CD4-positive, alpha-beta T cell (primary cell): Measurements from ENCODE around the gene ITSN1. TPM values are rescaled to one million over a fixed set of nuclear protein-coding genes. Genes with fewer than 3 reads are reported as not detected.

Experiments used
- ATAC-seq: fragments of 200-7000 bp; cut with Tn5 transposase; one replicate; pipeline ENCODE4 v1.10.0; 2022; ENCODE audit warnings: mild to moderate bottlenecking; ENCODE audit not compliant: poor library complexity
- CTCF ChIA-PET: fragments of 350-600 bp; sonication (Branson Sonifier 250); formaldehyde crosslinking; loops from one replicate; lab custom pipeline; 2021; ENCODE audit warnings: antibody characterized with exemption, inconsistent platforms; lab: Charles Lee
- POLR2A ChIA-PET: fragments of 350-600 bp; sonication (Branson Sonifier 250); formaldehyde crosslinking; loops from one replicate; lab custom pipeline; 2021; ENCODE audit warnings: antibody characterized with exemption, inconsistent platforms; lab: Charles Lee
- DNase-seq, 14 experiments: peaks; one replicate each; pipeline ENCODE4 v3.0.0-alpha.2; 2013 to 2020; ENCODE audit warnings: mixed read lengths in 2 of 14
- H3K27ac ChIP-seq, 2 donors: one replicate each; pipeline versions ENCODE4 v1.5.1 to v1.7.0; 2013; ENCODE audit warnings: low read length in 2 of 2, low read depth in 1 of 2, mild to moderate bottlenecking in 1 of 2
- H3K27me3 ChIP-seq, 2 experiments: 1 replicate in 1 of 2; 2 replicates in 1 of 2; pipeline versions ENCODE4 v1.6.1 to v1.7.0; 2013; ENCODE audit warnings: low read length in 2 of 2, control low read depth in 1 of 2, mild to moderate bottlenecking in 1 of 2, moderate library complexity in 1 of 2; ENCODE audit not compliant: insufficient read depth in 2 of 2, control insufficient read depth in 1 of 2
- H3K36me3 ChIP-seq: one replicate; pipeline ENCODE4 v1.6.1; 2013; ENCODE audit warnings: low read length, control low read depth; ENCODE audit not compliant: insufficient read depth
- H3K4me1 ChIP-seq: one replicate; pipeline ENCODE4 v1.6.1; 2013; ENCODE audit warnings: low read length, control low read depth; ENCODE audit not compliant: insufficient read depth
- H3K4me3 ChIP-seq: one replicate; pipeline ENCODE4 v1.5.1; 2013; ENCODE audit warnings: mild to moderate bottlenecking, low read length, moderate library complexity
- H3K9me3 ChIP-seq, 2 experiments: 1 replicate in 1 of 2; 2 replicates in 1 of 2; pipeline versions ENCODE4 v1.6.1 to v1.7.0; 2013; ENCODE audit warnings: low read length in 2 of 2, mild to moderate bottlenecking in 2 of 2, control low read depth in 1 of 2, moderate library complexity in 1 of 2; ENCODE audit not compliant: control insufficient read depth in 1 of 2, insufficient read depth in 1 of 2
- H3K27ac Mint-ChIP-seq: one replicate; pipeline ENCODE4 v1.8.0; 2020; ENCODE audit warnings: mixed read lengths
- H3K27me3 Mint-ChIP-seq: one replicate; pipeline ENCODE4 v1.8.0; 2021; ENCODE audit warnings: mixed read lengths
- H3K36me3 Mint-ChIP-seq: one replicate; pipeline ENCODE4 v1.8.0; 2021; ENCODE audit warnings: low read depth, mixed read lengths
- H3K4me1 Mint-ChIP-seq: one replicate; pipeline ENCODE4 v1.8.0; 2021; ENCODE audit warnings: low read depth, mixed read lengths
- H3K4me3 Mint-ChIP-seq: one replicate; pipeline ENCODE4 v1.8.0; 2020; ENCODE audit warnings: mild to moderate bottlenecking, mixed read lengths
- H3K9me3 Mint-ChIP-seq: one replicate; pipeline ENCODE4 v1.8.0; 2020; ENCODE audit warnings: mixed read lengths
- intact Hi-C, 2 experiments: fragments of 100-400 bp; cut with DNase I in 1 of 2; cut with micrococcal nuclease in 1 of 2; formaldehyde crosslinking; loops; one replicate each; pipeline versions ENCODE4 v1.15.1 to v1.9.0; 2023 to 2025; cut with DNase I, micrococcal nuclease
- total RNA-seq, 174 experiments: library from RNA in 2 of 174; stranded (reverse) in 2 of 174; gene quantifications; one replicate each; pipeline ENCODE4 v1.2.3 and lab custom pipeline; 2021 to 2026
- TF ChIP-seq, protein P1 (sequence below): fragments of 200-600 bp; IDR thresholded peaks from one replicate; pipeline ENCODE4 v1.8.0; 2022; ENCODE audit warnings: antibody characterized with exemption, mild to moderate bottlenecking

The ITSN1 gene
- total RNA-seq, 2 experiments from 2014 or later: 2.1 to 3.0 TPM

DNA sequence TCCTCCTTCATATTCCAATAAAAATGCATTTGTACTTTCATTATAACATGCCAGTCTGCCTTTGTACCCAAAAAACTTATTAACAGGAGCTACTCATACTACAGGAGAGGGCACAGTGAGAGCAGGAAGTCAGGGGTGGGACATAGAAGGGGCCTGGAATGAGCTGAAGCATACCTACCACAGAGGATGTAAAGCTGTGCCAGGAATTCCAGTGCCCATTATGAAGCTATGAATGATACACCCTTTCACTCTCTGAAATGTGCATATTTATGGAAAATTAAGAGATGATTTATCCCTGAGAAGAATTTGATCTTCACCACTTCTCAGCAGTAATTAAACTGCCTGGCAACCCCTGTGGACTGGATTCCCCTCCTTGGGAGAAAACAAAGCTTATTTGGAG is 207.5 kb downstream of the ITSN1 start:
- ChIA-PET POLR2A (no interaction called here), CTCF (interaction anchor here (0.6 kb wide), 1 partner anchor 18 kb away, joined by 3 read pairs; no protein-coding TSS in a partner anchor)
- H3K4me1 Mint-ChIP-seq: no peaks in the 10 kb centered on the region
- H3K4me3 Mint-ChIP-seq: no peak overlapping the region
- no peaks in the 10 kb centered on the region for H3K36me3 Mint-ChIP-seq
- no peak overlapping the region for H3K27ac ChIP-seq
- H3K27ac Mint-ChIP-seq: no peak overlapping the region
- no peaks in the 10 kb centered on the region for H3K27me3 Mint-ChIP-seq
- H3K27me3 ChIP-seq: no peaks in the 10 kb centered on the region
- H3K9me3 ChIP-seq: peaks cover 0 to 22% of the 10 kb centered on the region in 2 experiments
- H3K4me1 ChIP-seq: no peaks in the 10 kb centered on the region
- H3K9me3 Mint-ChIP-seq: peaks cover 6% of the 10 kb centered on the region
- no peaks in the 10 kb centered on the region for H3K36me3 ChIP-seq
- no peak for ATAC-seq
- H3K4me3 ChIP-seq: no peak overlapping the region
- intact Hi-C loops: no loop called here
- no peak for DNase-seq
- TF ChIP-seq, protein P1, sequence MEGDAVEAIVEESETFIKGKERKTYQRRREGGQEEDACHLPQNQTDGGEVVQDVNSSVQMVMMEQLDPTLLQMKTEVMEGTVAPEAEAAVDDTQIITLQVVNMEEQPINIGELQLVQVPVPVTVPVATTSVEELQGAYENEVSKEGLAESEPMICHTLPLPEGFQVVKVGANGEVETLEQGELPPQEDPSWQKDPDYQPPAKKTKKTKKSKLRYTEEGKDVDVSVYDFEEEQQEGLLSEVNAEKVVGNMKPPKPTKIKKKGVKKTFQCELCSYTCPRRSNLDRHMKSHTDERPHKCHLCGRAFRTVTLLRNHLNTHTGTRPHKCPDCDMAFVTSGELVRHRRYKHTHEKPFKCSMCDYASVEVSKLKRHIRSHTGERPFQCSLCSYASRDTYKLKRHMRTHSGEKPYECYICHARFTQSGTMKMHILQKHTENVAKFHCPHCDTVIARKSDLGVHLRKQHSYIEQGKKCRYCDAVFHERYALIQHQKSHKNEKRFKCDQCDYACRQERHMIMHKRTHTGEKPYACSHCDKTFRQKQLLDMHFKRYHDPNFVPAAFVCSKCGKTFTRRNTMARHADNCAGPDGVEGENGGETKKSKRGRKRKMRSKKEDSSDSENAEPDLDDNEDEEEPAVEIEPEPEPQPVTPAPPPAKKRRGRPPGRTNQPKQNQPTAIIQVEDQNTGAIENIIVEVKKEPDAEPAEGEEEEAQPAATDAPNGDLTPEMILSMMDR: no peak

DNA sequence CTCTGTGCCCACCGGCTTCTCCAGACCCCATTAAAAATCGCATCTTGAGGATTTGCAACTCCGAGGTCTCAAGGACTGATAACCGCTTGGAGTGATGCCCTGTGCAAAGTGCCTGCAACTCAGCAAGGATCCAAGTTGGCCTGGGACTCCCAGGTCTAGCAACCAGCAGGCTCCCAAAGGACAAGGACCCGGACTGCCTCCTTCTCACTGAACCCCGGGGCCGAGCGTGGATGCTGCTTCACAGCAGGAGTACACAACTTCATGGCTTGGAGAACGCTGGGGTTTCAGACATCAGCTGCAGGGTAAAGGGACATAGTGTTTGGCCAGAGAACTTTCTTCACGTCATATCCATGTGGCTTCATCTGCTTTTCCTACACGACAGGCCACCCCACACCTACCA is 208.1 kb downstream of the ITSN1 start:
- Mint-ChIP-seq H3K27ac (no peak overlapping the region), H3K4me3 (no peak overlapping the region), H3K4me1 (no peaks in the 10 kb centered on the region), H3K9me3 (peaks cover 6% of the 10 kb centered on the region), H3K27me3 (no peaks in the 10 kb centered on the region), H3K36me3 (no peaks in the 10 kb centered on the region)
- no peak for ATAC-seq
- Histone ChIP-seq H3K36me3 (no peaks in the 10 kb centered on the region), H3K27me3 (no peaks in the 10 kb centered on the region), H3K4me3 (no peak overlapping the region), H3K9me3 (peaks cover 0 to 17% of the 10 kb centered on the region in 2 experiments), H3K27ac (no peak overlapping the region), H3K4me1 (no peaks in the 10 kb centered on the region)
- POLR2A ChIA-PET: no interaction called here
- no peak for DNase-seq
- TF ChIP-seq, protein P1: no peak
- intact Hi-C loops: no loop called here
- CTCF ChIA-PET: no interaction called here

DNA sequence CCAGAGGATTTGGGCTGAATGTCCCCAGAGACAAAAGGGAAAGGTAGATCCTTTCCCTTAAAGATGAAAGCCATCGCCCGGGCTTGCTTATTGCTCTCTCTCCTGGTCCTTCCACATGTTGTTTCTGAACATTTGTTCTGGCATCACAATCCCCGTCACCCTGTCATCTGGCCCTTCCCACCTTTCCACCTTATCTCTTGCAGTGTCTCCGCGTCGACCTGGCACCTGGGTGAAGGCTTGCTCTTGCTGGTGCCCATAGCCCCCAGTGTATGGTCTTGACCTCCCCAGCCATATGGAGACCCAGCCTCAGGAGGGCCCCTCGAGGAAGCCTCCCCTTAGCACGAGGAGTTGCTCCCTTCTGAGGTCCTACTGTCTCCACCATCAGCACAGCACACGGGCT is 208.7 kb downstream of the ITSN1 start:
- H3K4me1 ChIP-seq: no peaks in the 10 kb centered on the region
- ChIA-PET POLR2A (no interaction called here), CTCF (no interaction called here)
- Mint-ChIP-seq H3K4me1 (no peaks in the 10 kb centered on the region), H3K27ac (no peak overlapping the region), H3K36me3 (no peaks in the 10 kb centered on the region), H3K4me3 (no peak overlapping the region), H3K27me3 (no peaks in the 10 kb centered on the region), H3K9me3 (peaks cover 4% of the 10 kb centered on the region)
- TF ChIP-seq, protein P1: no peak
- H3K27me3 ChIP-seq: no peaks in the 10 kb centered on the region
- H3K36me3 ChIP-seq: no peaks in the 10 kb centered on the region
- peaks cover 0 to 11% of the 10 kb centered on the region in 2 experiments for H3K9me3 ChIP-seq
- no peak for DNase-seq
- intact Hi-C loops: no loop called here
- no peak overlapping the region for H3K4me3 ChIP-seq
- no peak for ATAC-seq
- no peak overlapping the region for H3K27ac ChIP-seq
